Neural crest cell (in vitro differentiated cells): Measurements from ENCODE around the gene IP6K3. TPM values are rescaled to one million over a fixed set of nuclear protein-coding genes. Genes with fewer than 3 reads are reported as not detected.

Experiments
- DNase-seq: peaks from one replicate; pipeline ENCODE4 v3.0.0; 2021; ENCODE audit warnings: low read depth, mixed read lengths, low spot score
- H3K27ac Mint-ChIP-seq: one replicate; pipeline ENCODE4 v1.8.0; 2021; ENCODE audit warnings: mild to moderate bottlenecking, mixed read lengths; ENCODE audit not compliant: unreplicated experiment
- H3K27me3 Mint-ChIP-seq: 2 replicates; pipeline ENCODE4 v1.8.0; 2021; ENCODE audit warnings: low read depth, mild to moderate bottlenecking, mixed read lengths
- H3K36me3 Mint-ChIP-seq: 2 replicates; pipeline ENCODE4 v1.8.0; 2021; ENCODE audit warnings: low read depth, mild to moderate bottlenecking, mixed read lengths
- H3K4me1 Mint-ChIP-seq: 2 replicates; pipeline ENCODE4 v1.8.0; 2021; ENCODE audit warnings: mixed read lengths
- H3K4me3 Mint-ChIP-seq: one replicate; pipeline ENCODE4 v1.8.0; 2021; ENCODE audit warnings: mild to moderate bottlenecking, mixed read lengths
- H3K9me3 Mint-ChIP-seq: 2 replicates; pipeline ENCODE4 v1.8.0; 2021; ENCODE audit warnings: mixed read lengths
- CTCF ChIP-seq: fragments of 200-600 bp; sonication (generic); conservative IDR thresholded peaks from 2 replicates; pipeline ENCODE4 v1.5.0; 2021; ENCODE audit warnings: antibody characterized with exemption, mild to moderate bottlenecking
- total RNA-seq: library from RNA; stranded (reverse); gene quantifications from 2 replicates; pipeline ENCODE4 v1.2.1, GENCODE V29; 2021

The IP6K3 gene
- total RNA-seq, 1 donor from 2014 or later = 0.72 TPM

GRCh38 chr6:33678233-33678931 is 68.3 kb downstream of the IP6K3 start:
- H3K4me3 Mint-ChIP-seq = no peak overlapping the region
- TF ChIP-seq CTCF = no peak
- H3K27ac Mint-ChIP-seq = no peak overlapping the region
- DNase-seq = no peak
- H3K4me1 Mint-ChIP-seq = peaks cover 6% of the 10 kb centered on the region
- H3K36me3 Mint-ChIP-seq = peaks cover 3% of the 10 kb centered on the region
- H3K27me3 Mint-ChIP-seq = no peaks in the 10 kb centered on the region
- no peaks in the 10 kb centered on the region for H3K9me3 Mint-ChIP-seq

DNA sequence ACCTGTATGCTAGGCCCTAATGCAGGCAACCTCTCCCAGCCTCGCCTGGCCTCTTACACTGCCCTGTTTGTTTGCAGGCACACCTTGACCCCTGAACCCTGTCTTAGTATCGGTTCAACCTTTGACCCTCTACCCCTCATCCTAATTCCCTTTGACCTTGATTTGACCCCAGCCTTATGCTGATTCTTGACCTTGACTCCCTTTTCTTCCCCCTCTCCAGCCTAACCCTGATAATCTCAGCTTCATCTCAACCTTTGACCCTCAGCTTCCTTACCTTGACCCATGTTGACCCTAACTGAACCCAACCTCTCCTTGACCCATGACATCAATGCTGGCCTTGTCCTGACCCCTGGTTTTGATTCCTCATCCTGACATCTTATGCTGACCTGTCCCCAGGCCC is 69.0 kb downstream of the IP6K3 start:
- peaks cover 3% of the 10 kb centered on the region for H3K36me3 Mint-ChIP-seq
- H3K27me3 Mint-ChIP-seq = no peaks in the 10 kb centered on the region
- no peak overlapping the region for H3K27ac Mint-ChIP-seq
- no peak for TF ChIP-seq CTCF
- H3K9me3 Mint-ChIP-seq = no peaks in the 10 kb centered on the region
- no peak overlapping the region for H3K4me3 Mint-ChIP-seq
- no peak for DNase-seq
- peaks cover 7% of the 10 kb centered on the region for H3K4me1 Mint-ChIP-seq

DNA sequence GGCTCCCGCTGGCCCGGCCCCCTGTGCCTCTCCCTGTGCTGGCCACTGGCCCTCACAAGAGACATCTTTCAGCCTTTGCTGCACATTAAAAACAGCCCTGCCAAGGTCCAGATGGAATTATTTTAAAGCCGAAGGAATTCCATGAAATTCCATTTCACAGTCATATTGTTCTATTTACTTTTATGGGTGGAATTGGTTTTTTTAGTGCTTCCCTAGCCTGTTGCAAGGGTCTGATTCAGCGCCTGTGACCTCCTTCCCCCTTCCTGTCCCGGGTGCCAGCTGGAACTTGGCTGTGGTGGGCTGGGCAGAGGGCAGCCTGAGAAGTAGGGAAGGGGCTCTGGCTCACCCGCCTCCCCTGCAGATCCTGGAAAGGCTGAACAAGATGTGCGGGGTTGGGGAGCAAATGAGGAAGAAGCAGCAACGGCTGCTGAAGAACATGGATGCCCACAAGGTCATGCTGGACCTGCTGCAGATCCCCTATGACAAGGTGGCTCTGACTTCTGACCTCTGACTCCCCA is 69.5 kb downstream of the IP6K3 start:
- Mint-ChIP-seq H3K4me1 (peaks cover 7% of the 10 kb centered on the region), H3K4me3 (no peak overlapping the region), H3K27ac (no peak overlapping the region), H3K27me3 (no peaks in the 10 kb centered on the region), H3K9me3 (no peaks in the 10 kb centered on the region), H3K36me3 (peaks cover 3% of the 10 kb centered on the region)
- no peak for TF ChIP-seq CTCF
- no peak for DNase-seq

DNA sequence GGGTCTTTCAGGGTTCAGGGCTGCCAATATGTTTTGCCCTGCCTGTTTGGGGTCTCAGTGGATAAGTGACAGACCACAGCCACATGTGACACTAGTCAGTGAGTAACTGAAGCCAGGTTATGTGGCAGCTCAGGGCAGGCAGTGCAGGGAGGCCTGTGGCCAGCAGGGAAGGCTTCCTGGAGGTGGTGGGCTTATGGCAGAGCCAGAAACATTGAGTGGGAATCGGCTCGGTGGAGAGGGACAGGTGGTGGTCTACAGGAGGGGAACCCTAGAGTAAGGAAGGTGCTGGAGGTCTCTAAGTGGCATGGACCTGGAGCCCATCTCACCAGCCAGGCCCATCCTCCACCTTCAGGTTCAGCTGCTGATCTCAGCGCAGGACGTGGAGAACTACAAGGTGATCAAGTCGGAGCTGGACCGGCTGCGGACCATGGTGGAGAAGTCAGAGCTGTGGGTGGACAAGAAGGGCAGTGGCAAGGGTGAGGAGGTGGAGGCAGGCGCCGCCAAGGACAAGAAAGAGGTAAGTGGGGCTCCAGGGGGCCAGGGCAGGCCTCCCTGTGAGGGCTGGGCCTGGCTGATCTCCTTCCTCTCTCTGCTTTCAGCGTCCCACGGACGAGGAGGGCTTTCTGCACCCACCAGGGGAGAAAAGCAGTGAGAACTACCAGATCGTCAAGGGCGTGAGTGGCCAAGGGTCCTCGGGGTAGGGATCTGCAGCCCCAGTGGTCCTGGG is 70.1 kb downstream of the IP6K3 start:
- no peak for DNase-seq
- Mint-ChIP-seq H3K4me3 (no peak overlapping the region), H3K27me3 (no peaks in the 10 kb centered on the region), H3K4me1 (peaks cover 7% of the 10 kb centered on the region), H3K27ac (peak overlapping the region; percentile 57), H3K36me3 (peaks cover 3% of the 10 kb centered on the region), H3K9me3 (no peaks in the 10 kb centered on the region)
- TF ChIP-seq CTCF = no peak

- TF ChIP-seq CTCF = no peak
- Mint-ChIP-seq H3K27me3 (no peaks in the 10 kb centered on the region), H3K9me3 (no peaks in the 10 kb centered on the region), H3K4me1 (peaks cover 7% of the 10 kb centered on the region), H3K4me3 (no peak overlapping the region), H3K27ac (no peak overlapping the region), H3K36me3 (peaks cover 3% of the 10 kb centered on the region)
- DNase-seq = no peak
Measured at GRCh38 chr6:33675968-33676367, 70.7 kb downstream of the IP6K3 start.
